ENCODE results near the gene TMEM132C.
A peak's percentile ranks its signal among the peaks of the same experiment; 100 is the strongest.

Gene TMEM132C

DNA sequence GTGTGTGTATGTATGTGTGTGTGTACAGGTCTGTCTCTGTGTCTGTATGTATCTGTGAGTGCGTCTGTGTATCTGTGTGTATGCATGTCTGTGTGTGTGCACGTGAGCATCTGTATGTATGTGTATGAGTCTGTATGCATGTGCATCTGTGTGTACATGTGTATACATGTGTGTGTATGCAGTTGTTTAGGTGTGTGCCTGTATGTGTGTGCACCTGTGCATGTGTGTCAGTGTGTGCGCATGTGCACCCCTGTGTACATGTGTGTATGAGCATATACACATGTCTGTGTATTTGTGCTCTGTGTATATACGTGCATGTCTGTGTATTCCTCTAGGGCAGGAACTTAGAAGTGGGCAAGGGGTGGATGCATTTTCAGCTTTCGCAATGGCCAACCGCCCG lies 116.0 kb downstream of the TMEM132C start:
- Histone ChIP-seq H3K4me3 (ENCODE audit: low read depth, low read length) (no peak overlapping the region), H3K27ac (ENCODE audit: extremely low read depth, low read depth, low read length) (no peak overlapping the region), H3K36me3 (ENCODE audit: control insufficient read depth in 2 of 2, insufficient read depth in 1 of 2, low read length in 2 of 2) (no peaks in the 10 kb centered on the region), H3K9me3 (ENCODE audit: control insufficient read depth, insufficient read depth, low read depth, low read length) (no peaks in the 10 kb centered on the region), H3K4me1 (ENCODE audit: control insufficient read depth, insufficient read depth, low read length) (no peaks in the 10 kb centered on the region)
- ChIA-PET CTCF (no interaction called here), POLR2A (no interaction called here)
- TF ChIP-seq ZNF501 (tag by site-specific recombination; IDR thresholded peaks at IDR 0.05): no peak
- TF ChIP-seq, protein P1, sequence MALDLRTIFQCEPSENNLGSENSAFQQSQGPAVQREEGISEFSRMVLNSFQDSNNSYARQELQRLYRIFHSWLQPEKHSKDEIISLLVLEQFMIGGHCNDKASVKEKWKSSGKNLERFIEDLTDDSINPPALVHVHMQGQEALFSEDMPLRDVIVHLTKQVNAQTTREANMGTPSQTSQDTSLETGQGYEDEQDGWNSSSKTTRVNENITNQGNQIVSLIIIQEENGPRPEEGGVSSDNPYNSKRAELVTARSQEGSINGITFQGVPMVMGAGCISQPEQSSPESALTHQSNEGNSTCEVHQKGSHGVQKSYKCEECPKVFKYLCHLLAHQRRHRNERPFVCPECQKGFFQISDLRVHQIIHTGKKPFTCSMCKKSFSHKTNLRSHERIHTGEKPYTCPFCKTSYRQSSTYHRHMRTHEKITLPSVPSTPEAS (tag by site-specific recombination; IDR thresholded peaks at IDR 0.05): peak; percentile 68; the same call in 1 of the 2 replicates

DNA sequence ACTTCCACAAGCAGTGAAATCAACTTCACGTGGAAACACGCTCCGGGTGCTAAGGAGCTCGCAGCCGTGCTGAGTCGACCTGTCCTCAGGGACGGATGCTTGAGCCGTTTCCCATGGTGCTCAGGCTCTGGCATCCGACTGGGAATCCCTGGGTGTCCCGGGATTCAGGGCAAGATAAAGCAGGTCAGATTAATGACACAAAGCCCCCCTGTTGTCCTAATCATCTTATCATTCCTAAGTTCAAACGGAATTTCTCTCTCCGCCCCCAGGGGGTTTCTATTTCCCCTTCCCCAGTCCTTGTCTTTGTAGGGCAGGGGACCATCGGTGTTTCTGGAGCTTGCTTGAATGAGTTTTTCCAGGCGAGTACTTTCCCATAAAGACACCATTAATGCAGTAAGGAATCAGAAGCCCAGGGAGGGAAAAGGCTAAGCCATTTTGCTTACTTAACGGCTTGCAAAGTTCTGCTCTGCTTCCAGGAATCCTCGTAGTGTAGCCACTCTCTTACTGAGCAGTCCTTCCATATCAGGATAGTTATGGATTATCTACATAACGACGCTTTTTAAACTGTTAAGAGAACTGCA lies 116.5 kb downstream of the TMEM132C start:
- ChIA-PET CTCF (no interaction called here), POLR2A (no interaction called here)
- H3K27ac ChIP-seq (ENCODE audit: extremely low read depth, low read depth, low read length): no peak overlapping the region
- H3K4me1 ChIP-seq (ENCODE audit: control insufficient read depth, insufficient read depth, low read length): no peaks in the 10 kb centered on the region
- no peak for TF ChIP-seq ZNF664 (tag by site-specific recombination; IDR thresholded peaks at IDR 0.05)
- no peak for TF ChIP-seq KLF7 (tag by site-specific recombination; IDR thresholded peaks at IDR 0.05; ENCODE audit: borderline replicate concordance)
- TF ChIP-seq, protein P2, sequence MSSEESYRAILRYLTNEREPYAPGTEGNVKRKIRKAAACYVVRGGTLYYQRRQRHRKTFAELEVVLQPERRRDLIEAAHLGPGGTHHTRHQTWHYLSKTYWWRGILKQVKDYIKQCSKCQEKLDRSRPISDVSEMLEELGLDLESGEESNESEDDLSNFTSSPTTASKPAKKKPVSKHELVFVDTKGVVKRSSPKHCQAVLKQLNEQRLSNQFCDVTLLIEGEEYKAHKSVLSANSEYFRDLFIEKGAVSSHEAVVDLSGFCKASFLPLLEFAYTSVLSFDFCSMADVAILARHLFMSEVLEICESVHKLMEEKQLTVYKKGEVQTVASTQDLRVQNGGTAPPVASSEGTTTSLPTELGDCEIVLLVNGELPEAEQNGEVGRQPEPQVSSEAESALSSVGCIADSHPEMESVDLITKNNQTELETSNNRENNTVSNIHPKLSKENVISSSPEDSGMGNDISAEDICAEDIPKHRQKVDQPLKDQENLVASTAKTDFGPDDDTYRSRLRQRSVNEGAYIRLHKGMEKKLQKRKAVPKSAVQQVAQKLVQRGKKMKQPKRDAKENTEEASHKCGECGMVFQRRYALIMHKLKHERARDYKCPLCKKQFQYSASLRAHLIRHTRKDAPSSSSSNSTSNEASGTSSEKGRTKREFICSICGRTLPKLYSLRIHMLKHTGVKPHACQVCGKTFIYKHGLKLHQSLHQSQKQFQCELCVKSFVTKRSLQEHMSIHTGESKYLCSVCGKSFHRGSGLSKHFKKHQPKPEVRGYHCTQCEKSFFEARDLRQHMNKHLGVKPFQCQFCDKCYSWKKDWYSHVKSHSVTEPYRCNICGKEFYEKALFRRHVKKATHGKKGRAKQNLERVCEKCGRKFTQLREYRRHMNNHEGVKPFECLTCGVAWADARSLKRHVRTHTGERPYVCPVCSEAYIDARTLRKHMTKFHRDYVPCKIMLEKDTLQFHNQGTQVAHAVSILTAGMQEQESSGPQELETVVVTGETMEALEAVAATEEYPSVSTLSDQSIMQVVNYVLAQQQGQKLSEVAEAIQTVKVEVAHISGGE (tag by site-specific recombination; conservative IDR thresholded peaks at IDR 0.05; ENCODE audit: low read depth): no peak
- TF ChIP-seq ZNF184 (tag by site-specific recombination; IDR thresholded peaks at IDR 0.05): no peak
- no peak for TF ChIP-seq ZNF660 (tag by site-specific recombination; IDR thresholded peaks at IDR 0.05)
- TF ChIP-seq ZNF561 (tag by site-specific recombination; IDR thresholded peaks at IDR 0.05; ENCODE audit: borderline replicate concordance): no peak
- TF ChIP-seq, protein P3, sequence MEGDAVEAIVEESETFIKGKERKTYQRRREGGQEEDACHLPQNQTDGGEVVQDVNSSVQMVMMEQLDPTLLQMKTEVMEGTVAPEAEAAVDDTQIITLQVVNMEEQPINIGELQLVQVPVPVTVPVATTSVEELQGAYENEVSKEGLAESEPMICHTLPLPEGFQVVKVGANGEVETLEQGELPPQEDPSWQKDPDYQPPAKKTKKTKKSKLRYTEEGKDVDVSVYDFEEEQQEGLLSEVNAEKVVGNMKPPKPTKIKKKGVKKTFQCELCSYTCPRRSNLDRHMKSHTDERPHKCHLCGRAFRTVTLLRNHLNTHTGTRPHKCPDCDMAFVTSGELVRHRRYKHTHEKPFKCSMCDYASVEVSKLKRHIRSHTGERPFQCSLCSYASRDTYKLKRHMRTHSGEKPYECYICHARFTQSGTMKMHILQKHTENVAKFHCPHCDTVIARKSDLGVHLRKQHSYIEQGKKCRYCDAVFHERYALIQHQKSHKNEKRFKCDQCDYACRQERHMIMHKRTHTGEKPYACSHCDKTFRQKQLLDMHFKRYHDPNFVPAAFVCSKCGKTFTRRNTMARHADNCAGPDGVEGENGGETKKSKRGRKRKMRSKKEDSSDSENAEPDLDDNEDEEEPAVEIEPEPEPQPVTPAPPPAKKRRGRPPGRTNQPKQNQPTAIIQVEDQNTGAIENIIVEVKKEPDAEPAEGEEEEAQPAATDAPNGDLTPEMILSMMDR (tag by site-specific recombination; IDR thresholded peaks at IDR 0.05): no peak
- TF ChIP-seq ZBTB8A (tag by site-specific recombination; IDR thresholded peaks at IDR 0.05): no peak
- TF ChIP-seq ZNF677 (tag by site-specific recombination; IDR thresholded peaks at IDR 0.05): no peak
- TF ChIP-seq ZNF670 (tag by site-specific recombination; IDR thresholded peaks at IDR 0.05; ENCODE audit: low read depth): no peak
- TF ChIP-seq, protein P4, sequence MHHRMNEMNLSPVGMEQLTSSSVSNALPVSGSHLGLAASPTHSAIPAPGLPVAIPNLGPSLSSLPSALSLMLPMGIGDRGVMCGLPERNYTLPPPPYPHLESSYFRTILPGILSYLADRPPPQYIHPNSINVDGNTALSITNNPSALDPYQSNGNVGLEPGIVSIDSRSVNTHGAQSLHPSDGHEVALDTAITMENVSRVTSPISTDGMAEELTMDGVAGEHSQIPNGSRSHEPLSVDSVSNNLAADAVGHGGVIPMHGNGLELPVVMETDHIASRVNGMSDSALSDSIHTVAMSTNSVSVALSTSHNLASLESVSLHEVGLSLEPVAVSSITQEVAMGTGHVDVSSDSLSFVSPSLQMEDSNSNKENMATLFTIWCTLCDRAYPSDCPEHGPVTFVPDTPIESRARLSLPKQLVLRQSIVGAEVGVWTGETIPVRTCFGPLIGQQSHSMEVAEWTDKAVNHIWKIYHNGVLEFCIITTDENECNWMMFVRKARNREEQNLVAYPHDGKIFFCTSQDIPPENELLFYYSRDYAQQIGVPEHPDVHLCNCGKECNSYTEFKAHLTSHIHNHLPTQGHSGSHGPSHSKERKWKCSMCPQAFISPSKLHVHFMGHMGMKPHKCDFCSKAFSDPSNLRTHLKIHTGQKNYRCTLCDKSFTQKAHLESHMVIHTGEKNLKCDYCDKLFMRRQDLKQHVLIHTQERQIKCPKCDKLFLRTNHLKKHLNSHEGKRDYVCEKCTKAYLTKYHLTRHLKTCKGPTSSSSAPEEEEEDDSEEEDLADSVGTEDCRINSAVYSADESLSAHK (tag by site-specific recombination; IDR thresholded peaks at IDR 0.05): no peak
- TF ChIP-seq ZNF266 (tag by site-specific recombination; IDR thresholded peaks at IDR 0.05; ENCODE audit: low read depth): no peak
- no peak for TF ChIP-seq WT1 (tag by site-specific recombination; IDR thresholded peaks at IDR 0.05)
- TF ChIP-seq ZNF335 (tag by site-specific recombination; conservative IDR thresholded peaks at IDR 0.05): no peak
- no peak for TF ChIP-seq SCRT2 (tag by site-specific recombination; IDR thresholded peaks at IDR 0.05)
- TF ChIP-seq ZNF112 (tag by site-specific recombination; IDR thresholded peaks at IDR 0.05): no peak
- no peak for TF ChIP-seq ZFP37 (tag by site-specific recombination; IDR thresholded peaks at IDR 0.05)
- TF ChIP-seq, protein P5, sequence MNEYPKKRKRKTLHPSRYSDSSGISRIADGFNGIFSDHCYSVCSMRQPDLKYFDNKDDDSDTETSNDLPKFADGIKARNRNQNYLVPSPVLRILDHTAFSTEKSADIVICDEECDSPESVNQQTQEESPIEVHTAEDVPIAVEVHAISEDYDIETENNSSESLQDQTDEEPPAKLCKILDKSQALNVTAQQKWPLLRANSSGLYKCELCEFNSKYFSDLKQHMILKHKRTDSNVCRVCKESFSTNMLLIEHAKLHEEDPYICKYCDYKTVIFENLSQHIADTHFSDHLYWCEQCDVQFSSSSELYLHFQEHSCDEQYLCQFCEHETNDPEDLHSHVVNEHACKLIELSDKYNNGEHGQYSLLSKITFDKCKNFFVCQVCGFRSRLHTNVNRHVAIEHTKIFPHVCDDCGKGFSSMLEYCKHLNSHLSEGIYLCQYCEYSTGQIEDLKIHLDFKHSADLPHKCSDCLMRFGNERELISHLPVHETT (tag by site-specific recombination; IDR thresholded peaks at IDR 0.05): no peak
- TF ChIP-seq RBAK (tag by site-specific recombination; IDR thresholded peaks at IDR 0.05): no peak
- TF ChIP-seq, protein P6, sequence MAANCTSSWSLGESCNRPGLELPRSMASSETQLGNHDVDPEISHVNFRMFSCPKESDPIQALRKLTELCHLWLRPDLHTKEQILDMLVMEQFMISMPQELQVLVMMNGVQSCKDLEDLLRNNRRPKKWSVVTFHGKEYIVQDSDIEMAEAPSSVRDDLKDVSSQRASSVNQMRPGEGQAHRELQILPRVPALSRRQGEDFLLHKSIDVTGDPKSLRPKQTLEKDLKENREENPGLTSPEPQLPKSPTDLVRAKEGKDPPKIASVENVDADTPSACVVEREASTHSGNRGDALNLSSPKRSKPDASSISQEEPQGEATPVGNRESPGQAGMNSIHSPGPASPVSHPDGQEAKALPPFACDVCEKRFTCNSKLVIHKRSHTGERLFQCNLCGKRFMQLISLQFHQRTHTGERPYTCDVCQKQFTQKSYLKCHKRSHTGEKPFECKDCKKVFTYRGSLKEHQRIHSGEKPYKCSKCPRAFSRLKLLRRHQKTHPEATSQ (tag by site-specific recombination; IDR thresholded peaks at IDR 0.05): no peak
- H3K9me3 ChIP-seq (ENCODE audit: control insufficient read depth, insufficient read depth, low read depth, low read length): no peaks in the 10 kb centered on the region
- no peaks in the 10 kb centered on the region for H3K36me3 ChIP-seq (ENCODE audit: control insufficient read depth in 2 of 2, insufficient read depth in 1 of 2, low read length in 2 of 2)
- H3K4me3 ChIP-seq (ENCODE audit: low read depth, low read length): no peak overlapping the region

Data from HEK293 (cell line).